ENCODE results near the gene EPM2AIP1.
A peak's percentile ranks its signal among the peaks of the same experiment; 100 is the strongest.
"Not testable (repeated sequence)": the region's sequence is repeated elsewhere in the genome, so short reads cannot be mapped to it uniquely, and the experiment has no call there.

Gene EPM2AIP1

DNA sequence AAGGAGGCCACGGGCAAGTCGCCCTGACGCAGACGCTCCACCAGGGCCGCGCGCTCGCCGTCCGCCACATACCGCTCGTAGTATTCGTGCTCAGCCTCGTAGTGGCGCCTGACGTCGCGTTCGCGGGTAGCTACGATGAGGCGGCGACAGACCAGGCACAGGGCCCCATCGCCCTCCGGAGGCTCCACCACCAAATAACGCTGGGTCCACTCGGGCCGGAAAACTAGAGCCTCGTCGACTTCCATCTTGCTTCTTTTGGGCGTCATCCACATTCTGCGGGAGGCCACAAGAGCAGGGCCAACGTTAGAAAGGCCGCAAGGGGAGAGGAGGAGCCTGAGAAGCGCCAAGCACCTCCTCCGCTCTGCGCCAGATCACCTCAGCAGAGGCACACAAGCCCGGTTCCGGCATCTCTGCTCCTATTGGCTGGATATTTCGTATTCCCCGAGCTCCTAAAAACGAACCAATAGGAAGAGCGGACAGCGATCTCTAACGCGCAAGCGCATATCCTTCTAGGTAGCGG lies at the start of gene EPM2AIP1:
Gene EPM2AIP1 (minus strand): TSS at position 326 of the 520 bp plus-strand sequence. CDS start 54 bp downstream, at position 272.
- no peak for DNase-seq (ENCODE audit: low read depth)

DNA sequence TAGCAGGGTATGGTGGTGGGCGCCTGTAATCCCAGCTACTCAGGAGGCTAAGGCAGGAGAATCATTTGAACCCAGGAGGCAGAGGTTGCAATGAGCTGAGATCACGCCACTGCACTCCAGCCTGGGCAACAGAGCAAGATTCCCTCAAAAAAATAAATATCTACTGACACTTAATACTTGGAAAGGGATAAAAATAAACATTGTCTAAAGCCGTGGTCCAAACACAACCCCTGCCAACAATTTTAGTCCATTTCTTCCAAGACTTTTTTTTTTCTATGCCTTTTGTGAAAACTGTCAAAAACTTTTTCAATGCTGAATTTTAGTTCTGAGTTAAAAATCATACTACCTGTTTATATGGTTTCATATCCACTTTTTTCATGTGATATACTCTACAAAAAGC lies 49.8 kb upstream of the EPM2AIP1 start:
- not testable (repeated sequence) for DNase-seq (ENCODE audit: low read depth); H3K4me3 ChIP-seq (ENCODE audit: low read depth, low read length)

More for the DNA sequence above, at the start of gene EPM2AIP1:
- H3K4me3 ChIP-seq (ENCODE audit: low read depth, low read length), result peak within 1 kb of the TSS; percentile 84
- peak; percentile 50 for TF ChIP-seq CTCF (IDR thresholded peaks at IDR 0.05; ENCODE audit: control insufficient read depth, extremely low read depth, insufficient read depth)

- no peak for TF ChIP-seq CTCF (IDR thresholded peaks at IDR 0.05; ENCODE audit: control insufficient read depth, extremely low read depth, insufficient read depth)
- DNase-seq (ENCODE audit: low read depth), result peak; percentile 72
- H3K4me3 ChIP-seq (ENCODE audit: low read depth, low read length), result no peak overlapping the region
These were observed 48.7 kb upstream of the EPM2AIP1 start for GRCh38 chr3:37041546-37042195.

DNA sequence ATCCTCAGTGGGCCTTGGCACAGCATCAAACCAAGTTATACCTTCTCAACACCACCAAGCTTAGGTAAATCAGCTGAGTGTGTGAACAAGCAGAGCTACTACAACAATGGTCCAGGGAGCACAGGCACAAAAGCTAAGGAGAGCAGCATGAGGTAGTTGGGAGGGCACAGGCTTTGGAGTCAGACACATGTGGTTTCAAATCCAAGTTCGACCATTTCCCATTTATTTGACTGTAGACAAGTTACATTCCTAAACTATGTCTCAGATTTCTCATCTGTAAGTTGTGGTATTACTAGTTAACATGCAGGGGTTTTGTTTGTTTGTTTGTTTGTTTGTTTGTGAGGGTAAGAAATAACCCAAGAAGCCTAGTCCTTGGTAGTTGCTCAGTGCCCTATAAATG lies 47.3 kb upstream of the EPM2AIP1 start:
- H3K4me3 ChIP-seq (ENCODE audit: low read depth, low read length), result no peak overlapping the region
- TF ChIP-seq CTCF (IDR thresholded peaks at IDR 0.05; ENCODE audit: control insufficient read depth, extremely low read depth, insufficient read depth), result no peak

DNA sequence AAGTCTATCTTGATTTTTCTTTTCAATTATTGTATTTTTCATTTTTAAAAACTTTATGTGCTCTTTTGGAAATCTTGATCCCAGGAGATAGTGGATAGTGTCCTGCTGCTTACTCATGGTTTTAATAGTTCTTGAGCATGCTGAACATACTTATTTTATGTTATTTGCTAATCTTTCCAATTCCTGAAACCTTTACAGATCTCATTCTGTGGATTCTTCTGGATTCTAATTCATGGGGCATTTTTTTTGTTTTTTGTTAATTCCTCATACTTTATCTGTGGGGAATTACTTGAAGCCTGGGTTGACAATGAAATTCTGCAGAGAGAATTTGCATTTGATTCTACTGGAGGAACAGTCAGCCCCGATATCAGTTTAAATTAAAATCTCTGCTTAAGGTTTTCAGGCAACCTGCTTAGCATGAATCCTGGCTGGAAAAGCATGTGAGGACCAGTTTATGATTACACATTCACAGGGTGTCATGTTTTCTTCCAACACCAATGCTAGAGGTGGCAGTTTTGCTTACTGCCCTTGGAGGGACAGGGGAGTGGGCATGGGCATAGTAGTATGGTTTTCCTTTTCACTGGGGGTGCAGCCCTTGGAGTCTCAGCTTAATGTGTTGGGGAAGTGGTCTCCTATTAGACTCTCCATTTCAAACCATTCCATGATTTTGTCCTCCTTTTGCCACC lies 46.4 kb upstream of the EPM2AIP1 start:
- H3K4me3 ChIP-seq (ENCODE audit: low read depth, low read length), result no peak overlapping the region
- TF ChIP-seq CTCF (IDR thresholded peaks at IDR 0.05; ENCODE audit: control insufficient read depth, extremely low read depth, insufficient read depth), result no peak
- no peak for DNase-seq (ENCODE audit: low read depth)

More for the DNA sequence above, 47.3 kb upstream of the EPM2AIP1 start:
- no peak for DNase-seq (ENCODE audit: low read depth)

- TF ChIP-seq CTCF (IDR thresholded peaks at IDR 0.05; ENCODE audit: control insufficient read depth, extremely low read depth, insufficient read depth), result no peak
- no peak overlapping the region for H3K4me3 ChIP-seq (ENCODE audit: low read depth, low read length)
- DNase-seq (ENCODE audit: low read depth), result no peak
These were observed 44.4 kb upstream of the EPM2AIP1 start for GRCh38 chr3:37037352-37037751.

- TF ChIP-seq CTCF (IDR thresholded peaks at IDR 0.05; ENCODE audit: control insufficient read depth, extremely low read depth, insufficient read depth), result no peak
- H3K4me3 ChIP-seq (ENCODE audit: low read depth, low read length), result no peak overlapping the region
- no peak for DNase-seq (ENCODE audit: low read depth)
These were observed 40.0 kb upstream of the EPM2AIP1 start for GRCh38 chr3:37032961-37033360.

Data from LNCaP clone FGC (cell line).